K562 (cell line): ENCODE results near the gene PXDC1. TPM values are rescaled to one million over a fixed set of nuclear protein-coding genes. Genes with fewer than 3 reads are reported as not detected.

Experiments used
- ATAC-seq: fragments of 200-7000 bp; cut with Tn5 transposase; 3 replicates; pipeline ENCODE4 v1.9.1; 2020; ENCODE audit warnings: moderate library complexity
- BruUV-seq: library from RNA; stranded (reverse); fragments of 400-500 nt; replicated peaks from 2 replicates; lab custom pipeline; 2021; lab: Mats Ljungman, UMichigan
- CTCF ChIA-PET: fragments of 300-600 bp; formaldehyde crosslinking; extraction: SDS; loops from one replicate; lab custom pipeline; 2021; ENCODE audit warnings: low intra/inter-chr PET ratio; lab: Yijun Ruan, JAX
- POLR2A ChIA-PET: fragments of 300-600, 350-650 bp; sonication (Branson Sonifier 250); formaldehyde crosslinking; extraction: SDS; loops from one replicate; lab custom pipeline; 2021; ENCODE audit warnings: antibody characterized with exemption, inconsistent platforms; lab: Yijun Ruan, JAX
- DNase-seq, 4 experiments: peaks; one replicate each; pipeline versions ENCODE4 v3.0.0 to v3.0.0-alpha.2; 2011 to 2018; ENCODE audit warnings: low spot score in 3 of 4, mixed read lengths in 3 of 4; ENCODE audit errors: extremely low read depth in 1 of 4
- FAIRE-seq: peaks from 2 replicates; lab custom pipeline; 2011; peaks lifted over from hg19 to GRCh38; lab: Jason Lieb, UNC
- H2AFZ ChIP-seq: 2 replicates; pipeline ENCODE4 v1.6.0; 2011; ENCODE audit warnings: low read depth, low read length, control low read depth, inconsistent platforms
- H3K27ac ChIP-seq: fragments of 200-600 bp; 3 replicates; pipeline ENCODE4 v1.8.0; 2011; ENCODE audit warnings: low read depth, mild to moderate bottlenecking, control low read depth, inconsistent platforms, low read length, moderate library complexity, mixed read lengths; ENCODE audit errors: extremely low read depth
- H3K27me3 ChIP-seq, 2 experiments: fragments of 300-600 bp in 1 of 2; 2 replicates in 1 of 2; 3 replicates in 1 of 2; pipeline versions ENCODE4 v1.6.0 to v1.8.0; 2011; ENCODE audit warnings: inconsistent platforms in 2 of 2, low read length in 2 of 2, mild to moderate bottlenecking in 1 of 2, mixed read lengths in 1 of 2, moderate library complexity in 1 of 2; ENCODE audit not compliant: control insufficient read depth in 2 of 2, insufficient read depth in 2 of 2
- H3K36me3 ChIP-seq: fragments of 300-600 bp; 3 replicates; pipeline ENCODE4 v1.8.0; 2011; ENCODE audit warnings: mild to moderate bottlenecking, low read length, inconsistent platforms; ENCODE audit not compliant: control insufficient read depth, insufficient read depth
- H3K4me1 ChIP-seq, 2 experiments: fragments of 200-600 bp in 1 of 2; replicated peaks in 1 of 2; 2 replicates in 1 of 2; 3 replicates in 1 of 2; pipeline versions ENCODE4 v1.5.1 to v1.8.0; 2011; ENCODE audit warnings: inconsistent platforms in 2 of 2, low read length in 2 of 2, mild to moderate bottlenecking in 1 of 2, mixed read lengths in 1 of 2, moderate library complexity in 1 of 2; ENCODE audit not compliant: control insufficient read depth in 2 of 2, insufficient read depth in 2 of 2
- H3K4me2 ChIP-seq: 2 replicates; pipeline ENCODE4 v1.6.1; 2011; ENCODE audit warnings: low read length, control low read depth, inconsistent platforms, mixed read lengths; ENCODE audit not compliant: insufficient read depth
- H3K4me3 ChIP-seq: fragments of 200-600 bp; sonication (generic), shearing (Covaris generic); 2 replicates; pipeline ENCODE4 v1.5.1; 2016; ENCODE audit warnings: control low read depth, inconsistent platforms
- H3K79me2 ChIP-seq: fragments of 200-600 bp; 3 replicates; pipeline ENCODE4 v1.8.0; 2011; ENCODE audit warnings: low read length, inconsistent platforms; ENCODE audit not compliant: control insufficient read depth, insufficient read depth
- H3K9ac ChIP-seq, 2 experiments: 2 replicates each; pipeline versions ENCODE4 v1.6.0 to v1.6.1; 2011; ENCODE audit warnings: low read depth in 2 of 2, low read length in 2 of 2, control low read depth in 1 of 2, inconsistent platforms in 1 of 2, mild to moderate bottlenecking in 1 of 2, mixed read lengths in 1 of 2; ENCODE audit not compliant: insufficient read depth in 1 of 2
- H3K9me1 ChIP-seq: one replicate; pipeline ENCODE4 v1.6.0; 2011; ENCODE audit warnings: inconsistent platforms, mild to moderate bottlenecking, low read length, moderate library complexity; ENCODE audit not compliant: control insufficient read depth, insufficient read depth
- H3K9me3 ChIP-seq: replicated peaks from 2 replicates; pipeline ENCODE4 v1.5.1; 2011; ENCODE audit warnings: low read depth, low read length, inconsistent platforms; ENCODE audit not compliant: control insufficient read depth, insufficient read depth
- H4K20me1 ChIP-seq: replicated peaks from 2 replicates; pipeline ENCODE4 v1.6.1; 2011; ENCODE audit warnings: low read length, inconsistent platforms, mixed read lengths; ENCODE audit not compliant: control insufficient read depth, insufficient read depth
- FOS ChIP-seq: IDR thresholded peaks from 3 replicates; pipeline ENCODE4 v1.6.1; 2011; ENCODE audit not compliant: insufficient read length; ENCODE audit errors: extremely low read depth
- MEIS2 ChIP-seq: fragments of 450-650 bp; IDR thresholded peaks from 2 replicates; pipeline ENCODE4 v1.6.1; 2014; ENCODE audit warnings: mild to moderate bottlenecking; ENCODE audit not compliant: partially characterized antibody
- PML ChIP-seq: IDR thresholded peaks from 2 replicates; pipeline ENCODE4 v1.6.1; 2012; ENCODE audit warnings: low read length, inconsistent platforms
- POLR2G ChIP-seq: fragments of 200-400 bp; formaldehyde crosslinking; IDR thresholded peaks from 2 replicates; pipeline ENCODE4 v1.6.1; 2017; ENCODE audit warnings: low read depth, mild to moderate bottlenecking, antibody characterized with exemption, low read length, moderate library complexity
- PYGO2 ChIP-seq: fragments of 450-650 bp; IDR thresholded peaks from 2 replicates; pipeline ENCODE4 v1.6.1; 2016; ENCODE audit warnings: mild to moderate bottlenecking, missing genetic modification characterization, moderate library complexity, missing compliant biosample characterization
- RFX7 ChIP-seq: fragments of 250-450 bp; sonication (Bioruptor Pico); IDR thresholded peaks from 2 replicates; pipeline ENCODE4 v1.5.1; 2021; ENCODE audit warnings: mild to moderate bottlenecking
- SREBF1 ChIP-seq: fragments of 150-350 bp; IDR thresholded peaks from 2 replicates; pipeline ENCODE4 v1.6.1; 2014; ENCODE audit warnings: antibody characterized with exemption, low read depth, low read length, borderline replicate concordance
- TAF1 ChIP-seq: IDR thresholded peaks from 2 replicates; pipeline ENCODE4 v1.6.1; 2011; ENCODE audit warnings: mild to moderate bottlenecking, low read length, moderate library complexity; ENCODE audit not compliant: insufficient read depth, control insufficient read depth, severe bottlenecking; ENCODE audit errors: extremely low read depth
- ZBTB7A ChIP-seq: IDR thresholded peaks from 2 replicates; pipeline ENCODE4 v1.6.1; 2011; ENCODE audit warnings: low read depth, mild to moderate bottlenecking, low read length, moderate library complexity, borderline replicate concordance; ENCODE audit not compliant: control insufficient read depth
- ZEB2 ChIP-seq: fragments of 450-650 bp; IDR thresholded peaks from 2 replicates; pipeline ENCODE4 v1.6.1; 2016
- ZKSCAN1 ChIP-seq: fragments of 150-350 bp; IDR thresholded peaks from 2 replicates; pipeline ENCODE4 v1.6.1; 2016; ENCODE audit warnings: low read depth, low read length
- ZNF175 ChIP-seq: fragments of 200-800 bp; sonication (Bioruptor generic); IDR thresholded peaks from 2 replicates; pipeline ENCODE4 v1.6.1; 2016; ENCODE audit warnings: low read depth, mild to moderate bottlenecking, missing genetic modification characterization, missing compliant biosample characterization
- ZNF354B ChIP-seq: fragments of 250-450 bp; sonication (Bioruptor Pico); IDR thresholded peaks from 2 replicates; pipeline ENCODE4 v1.4.0; 2020
- ZNF778 ChIP-seq: fragments of 450-650 bp; formaldehyde crosslinking; IDR thresholded peaks from 2 replicates; pipeline ENCODE4 v1.4.0; 2020; ENCODE audit warnings: mild to moderate bottlenecking, moderate library complexity
- ZSCAN29 ChIP-seq: fragments of 450-650 bp; IDR thresholded peaks from 2 replicates; pipeline ENCODE4 v1.6.1; 2017
- WGBS: fragments of 100-300 bp; shearing (Covaris generic); methylation state at CpG from one replicate; pipeline ENCODE4 v1.1.6; 2016; ENCODE audit warnings: low coverage, mixed read lengths; ENCODE audit not compliant: insufficient coverage; ENCODE audit errors: missing lambda C conversion rate; 5-methylcytosine and 5-hydroxymethylcytosine counted together
- in situ Hi-C: fragments of 300-500 bp; cut with MboI; formaldehyde crosslinking; loops from 4 replicates; pipeline ENCODE4 v1.15.0; 2018; ENCODE audit warnings: inconsistent platforms, mixed read lengths
- intact Hi-C: fragments of 100-400 bp; cut with micrococcal nuclease; formaldehyde crosslinking; loops from 2 replicates; pipeline ENCODE4 v1.14.2; 2022
- polyA plus RNA-seq, 8 experiments: library from polyadenylated mRNA; depleted of rRNA in 4 of 8; stranded (reverse) in 5 of 8; unstranded in 3 of 8; fragments of >200 nt; fragmentation: Nextera tagmentation in 2 of 8; fragmentation: Illumina TruSeq in 1 of 8; extraction: Ambion mirVana in 2 of 8; extraction: Trizol in 1 of 8; gene quantifications; 2 replicates each; pipeline versions ENCODE4 v1.2.1 to v1.2.3, GENCODE V29; 2011 to 2014; ENCODE audit warnings: inconsistent platforms in 1 of 8, missing spikeins in 1 of 8
- total RNA-seq, 7 experiments: library from RNA; depleted of rRNA in 6 of 7; stranded (reverse); fragments of >200 nt in 6 of 7; fragmentation: Illumina TruSeq in 2 of 7; extraction: Trizol in 2 of 7; gene quantifications; 2 replicates each; pipeline versions ENCODE4 v1.2.1 to v1.2.3, GENCODE V29; 2011 to 2021; ENCODE audit warnings: low replicate concordance in 1 of 7
- TF ChIP-seq, protein P1 (sequence below): sonication (generic); formaldehyde crosslinking; IDR thresholded peaks from 2 replicates; pipeline ENCODE4 v1.8.0; 2022; ENCODE audit warnings: mild to moderate bottlenecking, missing genetic modification reagents
- TF ChIP-seq, protein P2 (sequence below): fragments of 450-650 bp; IDR thresholded peaks from 2 replicates; pipeline ENCODE4 v1.6.1; 2016
- TF ChIP-seq, protein P3 (sequence below): sonication (generic); formaldehyde crosslinking; IDR thresholded peaks from 2 replicates; pipeline ENCODE4 v1.8.0; 2022; ENCODE audit warnings: missing genetic modification reagents, mild to moderate bottlenecking, borderline replicate concordance
- TF ChIP-seq, protein P4 (sequence below): fragments of 250-450 bp; sonication (Bioruptor Pico); IDR thresholded peaks from 2 replicates; pipeline ENCODE4 v1.9.0; 2021; ENCODE audit warnings: mild to moderate bottlenecking

PXDC1 gene
- total and polyA plus RNA-seq, 9 of the 15 experiments (the other 6 are each of a cell fraction or from before 2014, with no cell fraction given): 0.09 to 0.33 (median 0.16) TPM; not detected in 5

DNA sequence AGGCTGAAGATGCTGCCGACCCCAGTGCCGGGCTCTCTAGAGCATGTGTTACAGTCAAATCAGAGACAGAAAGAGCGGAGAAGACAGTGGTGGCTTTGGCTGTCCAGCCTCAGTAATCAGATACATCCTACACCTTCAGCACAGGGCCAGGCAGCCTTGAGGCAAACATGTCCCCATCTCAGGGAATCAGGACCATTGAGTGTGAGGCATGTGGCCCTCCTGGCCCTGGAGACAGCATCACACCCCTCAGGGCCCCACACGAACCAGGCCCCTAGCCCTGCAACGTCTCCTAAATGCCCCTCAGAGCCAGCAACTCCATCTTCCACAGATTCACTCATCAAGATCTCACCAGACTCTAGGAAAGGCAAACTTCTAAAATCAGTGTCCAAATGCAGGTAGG lies 24.5 kb downstream of the PXDC1 start:
- FAIRE-seq (no peak), ATAC-seq (no peak; the same call in 2 of the 3 replicates), DNase-seq (no peak)
- TF ChIP-seq ZSCAN29: no peak
- no peak for TF ChIP-seq PML
- TF ChIP-seq FOS: no peak
- no peak for TF ChIP-seq TAF1
- TF ChIP-seq ZBTB7A: no peak
- TF ChIP-seq ZNF175 (CRISPR knock-in tag): no peak
- TF ChIP-seq, protein P1, sequence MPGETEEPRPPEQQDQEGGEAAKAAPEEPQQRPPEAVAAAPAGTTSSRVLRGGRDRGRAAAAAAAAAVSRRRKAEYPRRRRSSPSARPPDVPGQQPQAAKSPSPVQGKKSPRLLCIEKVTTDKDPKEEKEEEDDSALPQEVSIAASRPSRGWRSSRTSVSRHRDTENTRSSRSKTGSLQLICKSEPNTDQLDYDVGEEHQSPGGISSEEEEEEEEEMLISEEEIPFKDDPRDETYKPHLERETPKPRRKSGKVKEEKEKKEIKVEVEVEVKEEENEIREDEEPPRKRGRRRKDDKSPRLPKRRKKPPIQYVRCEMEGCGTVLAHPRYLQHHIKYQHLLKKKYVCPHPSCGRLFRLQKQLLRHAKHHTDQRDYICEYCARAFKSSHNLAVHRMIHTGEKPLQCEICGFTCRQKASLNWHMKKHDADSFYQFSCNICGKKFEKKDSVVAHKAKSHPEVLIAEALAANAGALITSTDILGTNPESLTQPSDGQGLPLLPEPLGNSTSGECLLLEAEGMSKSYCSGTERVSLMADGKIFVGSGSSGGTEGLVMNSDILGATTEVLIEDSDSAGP (CRISPR knock-in tag): no peak
- no peak for TF ChIP-seq ZNF778
- TF ChIP-seq ZKSCAN1: no peak
- no peak for TF ChIP-seq ZNF354B (CRISPR knock-in tag)
- no peak for TF ChIP-seq ZEB2
- no peak for TF ChIP-seq SREBF1
- no peak for TF ChIP-seq RFX7 (CRISPR knock-in tag)
- TF ChIP-seq, protein P2, sequence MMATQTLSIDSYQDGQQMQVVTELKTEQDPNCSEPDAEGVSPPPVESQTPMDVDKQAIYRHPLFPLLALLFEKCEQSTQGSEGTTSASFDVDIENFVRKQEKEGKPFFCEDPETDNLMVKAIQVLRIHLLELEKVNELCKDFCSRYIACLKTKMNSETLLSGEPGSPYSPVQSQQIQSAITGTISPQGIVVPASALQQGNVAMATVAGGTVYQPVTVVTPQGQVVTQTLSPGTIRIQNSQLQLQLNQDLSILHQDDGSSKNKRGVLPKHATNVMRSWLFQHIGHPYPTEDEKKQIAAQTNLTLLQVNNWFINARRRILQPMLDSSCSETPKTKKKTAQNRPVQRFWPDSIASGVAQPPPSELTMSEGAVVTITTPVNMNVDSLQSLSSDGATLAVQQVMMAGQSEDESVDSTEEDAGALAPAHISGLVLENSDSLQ: no peak
- TF ChIP-seq MEIS2: no peak
- TF ChIP-seq PYGO2 (tag): no peak
- TF ChIP-seq, protein P3, sequence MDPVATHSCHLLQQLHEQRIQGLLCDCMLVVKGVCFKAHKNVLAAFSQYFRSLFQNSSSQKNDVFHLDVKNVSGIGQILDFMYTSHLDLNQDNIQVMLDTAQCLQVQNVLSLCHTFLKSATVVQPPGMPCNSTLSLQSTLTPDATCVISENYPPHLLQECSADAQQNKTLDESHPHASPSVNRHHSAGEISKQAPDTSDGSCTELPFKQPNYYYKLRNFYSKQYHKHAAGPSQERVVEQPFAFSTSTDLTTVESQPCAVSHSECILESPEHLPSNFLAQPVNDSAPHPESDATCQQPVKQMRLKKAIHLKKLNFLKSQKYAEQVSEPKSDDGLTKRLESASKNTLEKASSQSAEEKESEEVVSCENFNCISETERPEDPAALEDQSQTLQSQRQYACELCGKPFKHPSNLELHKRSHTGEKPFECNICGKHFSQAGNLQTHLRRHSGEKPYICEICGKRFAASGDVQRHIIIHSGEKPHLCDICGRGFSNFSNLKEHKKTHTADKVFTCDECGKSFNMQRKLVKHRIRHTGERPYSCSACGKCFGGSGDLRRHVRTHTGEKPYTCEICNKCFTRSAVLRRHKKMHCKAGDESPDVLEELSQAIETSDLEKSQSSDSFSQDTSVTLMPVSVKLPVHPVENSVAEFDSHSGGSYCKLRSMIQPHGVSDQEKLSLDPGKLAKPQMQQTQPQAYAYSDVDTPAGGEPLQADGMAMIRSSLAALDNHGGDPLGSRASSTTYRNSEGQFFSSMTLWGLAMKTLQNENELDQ (CRISPR knock-in tag): no peak
- no peak for TF ChIP-seq POLR2G
- TF ChIP-seq, protein P4, sequence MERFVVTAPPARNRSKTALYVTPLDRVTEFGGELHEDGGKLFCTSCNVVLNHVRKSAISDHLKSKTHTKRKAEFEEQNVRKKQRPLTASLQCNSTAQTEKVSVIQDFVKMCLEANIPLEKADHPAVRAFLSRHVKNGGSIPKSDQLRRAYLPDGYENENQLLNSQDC (CRISPR knock-in tag): no peak
- Histone ChIP-seq H3K4me3 (no peak overlapping the region), H3K9ac (no peak overlapping the region), H3K4me2 (no peak overlapping the region), H3K79me2 (no peaks in the 10 kb centered on the region), H3K27me3 (peaks cover 61 to 91% of the 10 kb centered on the region in 2 experiments), H3K4me1 (peaks cover 0 to 29% of the 10 kb centered on the region in 2 experiments; a peak in 3 of 5 replicates), H3K9me3 (no peaks in the 10 kb centered on the region), H2AFZ (no peak overlapping the region), H3K27ac (no peak overlapping the region), H3K36me3 (no peaks in the 10 kb centered on the region), H4K20me1 (peaks cover 13% of the 10 kb centered on the region), H3K9me1 (no peaks in the 10 kb centered on the region)
- CTCF ChIA-PET: no interaction called here
- intact Hi-C loops: loop anchor here (5.0 to 10.0 kb wide), 2 partner anchors 100 to 992 kb away; no protein-coding TSS in a partner anchor
- POLR2A ChIA-PET: interaction anchor here (0.6 kb wide), 1 partner anchor 334 kb away, joined by 3 read pairs; no protein-coding TSS in a partner anchor
- WGBS: 7% methylated on average over 5 of the region's 5 CpGs
- in situ Hi-C loops: no loop called here
- no TSS peak for BruUV-seq
